CD4-positive, alpha-beta memory T cell (primary cell): ENCODE results near the gene TMEM130. TPM values are rescaled to one million over a fixed set of nuclear protein-coding genes. Genes with fewer than 3 reads are reported as not detected.
A peak's percentile ranks its signal among the peaks of the same experiment; 100 is the strongest.

Experiments used
- CTCF ChIA-PET: fragments of 350-600 bp; sonication (Branson Sonifier 250); formaldehyde crosslinking; loops from one replicate; lab custom pipeline; 2021; ENCODE audit warnings: inconsistent platforms; ENCODE audit not compliant: partially characterized antibody; lab: Charles Lee
- POLR2A ChIA-PET: fragments of 350-600 bp; sonication (Branson Sonifier 250); formaldehyde crosslinking; loops from one replicate; lab custom pipeline; 2021; ENCODE audit not compliant: partially characterized antibody; lab: Charles Lee
- DNase-seq, 5 donors: peaks; one replicate each; pipeline versions ENCODE4 v3.0.0 to v3.0.0-alpha.2; 2020 to 2022; ENCODE audit warnings: mixed read lengths in 1 of 5
- H3K27ac ChIP-seq: one replicate; pipeline ENCODE4 v1.7.0; 2013; ENCODE audit warnings: low read depth, low read length
- H3K27me3 ChIP-seq: 2 replicates; pipeline ENCODE4 v1.7.0; 2013; ENCODE audit warnings: mild to moderate bottlenecking, low read length, moderate library complexity; ENCODE audit not compliant: insufficient read depth
- H3K36me3 ChIP-seq: 2 replicates; pipeline ENCODE4 v1.7.0; 2013; ENCODE audit warnings: mild to moderate bottlenecking, low read length, moderate library complexity; ENCODE audit not compliant: insufficient read depth
- H3K4me1 ChIP-seq: 2 replicates; pipeline ENCODE4 v1.7.0; 2013; ENCODE audit warnings: mild to moderate bottlenecking, low read length, moderate library complexity; ENCODE audit not compliant: insufficient read depth
- H3K4me3 ChIP-seq, 2 donors: one replicate each; pipeline ENCODE4 v1.7.0; 2013; ENCODE audit warnings: low read length in 2 of 2, mild to moderate bottlenecking in 1 of 2
- H3K9me3 ChIP-seq, 2 donors: one replicate each; pipeline ENCODE4 v1.7.0; 2013; ENCODE audit warnings: low read length in 2 of 2, control low read depth in 1 of 2; ENCODE audit not compliant: control insufficient read depth in 1 of 2
- H3K27ac Mint-ChIP-seq, 7 donors: one replicate each; pipeline ENCODE4 v1.8.0; 2020 to 2021; ENCODE audit warnings: mixed read lengths in 7 of 7, mild to moderate bottlenecking in 6 of 7, inconsistent platforms in 3 of 7, moderate library complexity in 3 of 7
- H3K27me3 Mint-ChIP-seq, 2 donors: one replicate each; pipeline ENCODE4 v1.8.0; 2020 to 2021; ENCODE audit warnings: mixed read lengths in 2 of 2
- H3K36me3 Mint-ChIP-seq, 2 donors: one replicate each; pipeline ENCODE4 v1.8.0; 2020 to 2021; ENCODE audit warnings: mixed read lengths in 2 of 2, inconsistent platforms in 1 of 2, mild to moderate bottlenecking in 1 of 2
- H3K4me1 Mint-ChIP-seq, 4 donors: one replicate each; pipeline ENCODE4 v1.8.0; 2020 to 2021; ENCODE audit warnings: mixed read lengths in 4 of 4, mild to moderate bottlenecking in 1 of 4
- H3K4me3 Mint-ChIP-seq, 8 donors: one replicate each; pipeline ENCODE4 v1.8.0; 2020 to 2021; ENCODE audit warnings: mixed read lengths in 8 of 8, mild to moderate bottlenecking in 7 of 8, moderate library complexity in 6 of 8, inconsistent platforms in 3 of 8
- H3K9me3 Mint-ChIP-seq, 8 donors: one replicate each; pipeline ENCODE4 v1.8.0; 2020 to 2021; ENCODE audit warnings: mixed read lengths in 8 of 8, mild to moderate bottlenecking in 5 of 8, inconsistent platforms in 3 of 8, moderate library complexity in 1 of 8
- intact Hi-C: fragments of 100-400 bp; cut with micrococcal nuclease; formaldehyde crosslinking; loops from one replicate; pipeline ENCODE4 v1.15.1; 2023
- microRNA-seq: library from miRNA; unstranded; fragments of <30 nt; microRNA quantifications from one replicate; pipeline ENCODE4 v1.2.0, GENCODE V29; 2021; ENCODE audit warnings: borderline replicate concordance, borderline number of aligned reads, borderline microRNAs expressed, mixed read lengths
- polyA plus RNA-seq, 2 donors: library from polyadenylated mRNA; unstranded; fragments of 300-500 nt; fragmentation: Illumina TruSeq; gene quantifications; one replicate each; pipeline ENCODE4 v1.2.3, GENCODE V29; 2021
- total RNA-seq, 2 experiments: library from RNA; stranded (reverse); gene quantifications; one replicate each; pipeline ENCODE4 v1.2.3, GENCODE V29; 2021

Gene TMEM130
- total and polyA plus RNA-seq, 4 experiments from 2014 or later = not detected

DNA sequence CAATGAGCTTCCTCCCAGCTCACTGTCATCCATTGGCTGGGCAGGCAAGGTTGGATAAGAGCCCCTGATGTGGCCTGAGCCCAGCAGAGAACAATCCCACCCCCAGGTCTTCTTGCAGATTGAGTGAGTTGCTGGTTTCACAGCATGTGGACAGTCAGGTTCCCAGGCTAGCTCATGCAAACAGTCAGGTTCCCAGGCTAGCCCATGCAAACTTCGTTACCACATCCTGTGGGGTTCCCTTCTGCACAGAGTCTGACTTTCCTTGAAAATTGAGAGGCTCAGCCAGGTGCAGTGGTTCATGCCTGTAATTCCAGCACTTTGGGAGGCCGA lies 67.1 kb downstream of the TMEM130 start:
- intact Hi-C loops = no loop called here
- H3K4me3 Mint-ChIP-seq = no peak overlapping the region
- no peaks in the 10 kb centered on the region for H3K36me3 ChIP-seq
- ChIA-PET CTCF (no interaction called here), POLR2A (no interaction called here)
- H3K36me3 Mint-ChIP-seq = no peaks in the 10 kb centered on the region
- peaks cover 7 to 26% (median 15%) of the 10 kb centered on the region in 8 donors for H3K9me3 Mint-ChIP-seq
- H3K9me3 ChIP-seq = no peaks in the 10 kb centered on the region
- H3K27ac Mint-ChIP-seq = no peak overlapping the region
- H3K4me1 Mint-ChIP-seq = no peaks in the 10 kb centered on the region
- DNase-seq = no peak
- no peaks in the 10 kb centered on the region for H3K4me1 ChIP-seq
- no peak overlapping the region for H3K4me3 ChIP-seq
- no peak overlapping the region for H3K27ac ChIP-seq
- H3K27me3 Mint-ChIP-seq = peaks cover 6 to 13% of the 10 kb centered on the region in 2 donors
- H3K27me3 ChIP-seq = no peaks in the 10 kb centered on the region

DNA sequence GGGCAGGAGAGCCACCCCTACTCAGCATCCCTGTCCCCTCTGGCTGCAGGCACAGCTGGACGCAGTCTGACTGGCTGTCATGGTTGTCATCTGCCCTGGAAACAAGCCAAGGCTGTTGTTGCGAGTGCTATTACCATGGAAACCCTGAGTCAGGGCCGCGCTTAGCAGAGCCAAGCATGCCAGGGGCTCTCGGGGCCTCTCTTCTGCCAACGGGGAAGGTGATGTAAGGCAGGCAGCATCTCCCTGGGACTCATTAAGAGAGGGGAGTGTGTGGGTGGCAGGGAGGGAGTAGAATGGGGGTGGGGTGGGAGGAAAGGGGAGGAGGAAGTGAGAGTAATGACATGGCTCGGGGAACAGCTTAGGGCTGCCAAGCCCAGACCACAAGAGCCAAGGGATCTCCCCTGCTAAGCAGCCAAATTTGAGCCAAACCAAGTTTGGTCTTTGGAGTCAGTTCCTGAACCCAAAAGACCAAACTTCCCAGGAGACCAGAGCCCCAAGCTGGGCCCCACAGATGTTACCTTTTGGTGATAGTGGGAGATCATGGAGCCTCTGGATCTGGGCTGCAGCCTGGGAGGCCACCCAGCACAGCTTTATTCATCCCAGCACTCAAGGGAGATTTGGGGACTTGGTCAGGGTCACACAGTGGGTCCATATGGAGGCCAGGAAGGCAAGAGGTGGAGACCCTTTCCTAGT lies 67.6 kb downstream of the TMEM130 start:
- H3K9me3 ChIP-seq = no peaks in the 10 kb centered on the region
- Mint-ChIP-seq H3K4me1 (no peaks in the 10 kb centered on the region), H3K27ac (no peak overlapping the region), H3K27me3 (peaks cover 6 to 12% of the 10 kb centered on the region in 2 donors), H3K4me3 (no peak overlapping the region), H3K36me3 (no peaks in the 10 kb centered on the region), H3K9me3 (peaks cover 7 to 26% (median 15%) of the 10 kb centered on the region in 8 donors)
- no peaks in the 10 kb centered on the region for H3K36me3 ChIP-seq
- ChIA-PET CTCF (interaction anchor here (1.2 kb wide), 1 partner anchor 56 kb away, joined by 3 read pairs; no protein-coding TSS in a partner anchor), POLR2A (no interaction called here)
- no peak for DNase-seq
- H3K4me1 ChIP-seq = no peaks in the 10 kb centered on the region
- intact Hi-C loops = no loop called here
- no peaks in the 10 kb centered on the region for H3K27me3 ChIP-seq
- no peak overlapping the region for H3K27ac ChIP-seq
- H3K4me3 ChIP-seq = no peak overlapping the region

DNA sequence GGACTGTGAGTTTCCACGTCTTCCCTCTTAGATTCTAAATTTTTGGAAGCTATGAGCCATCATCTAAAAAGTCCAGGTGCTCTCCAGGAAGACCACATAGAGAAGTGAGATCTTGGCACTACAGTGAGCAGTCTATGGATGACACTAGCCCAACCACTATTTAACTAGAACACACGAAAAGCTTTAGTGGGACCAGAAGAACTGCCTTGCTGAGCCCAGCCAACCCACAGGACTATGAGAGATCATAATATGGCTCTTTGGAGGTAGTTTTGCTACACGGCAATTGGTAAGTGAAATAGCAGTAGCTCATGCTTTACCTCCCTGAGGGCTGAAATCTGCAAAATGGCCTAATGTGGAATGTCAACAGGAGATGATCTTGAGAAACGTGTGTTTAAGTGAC lies 68.8 kb downstream of the TMEM130 start:
- ChIA-PET POLR2A (no interaction called here), CTCF (interaction anchor here (1.2 kb wide), 1 partner anchor 55 kb away, joined by 3 read pairs; no protein-coding TSS in a partner anchor)
- Histone ChIP-seq H3K36me3 (no peaks in the 10 kb centered on the region), H3K4me3 (no peak overlapping the region), H3K27ac (no peak overlapping the region), H3K9me3 (no peaks in the 10 kb centered on the region), H3K4me1 (no peaks in the 10 kb centered on the region), H3K27me3 (no peaks in the 10 kb centered on the region)
- H3K36me3 Mint-ChIP-seq = no peaks in the 10 kb centered on the region
- intact Hi-C loops = no loop called here
- H3K27ac Mint-ChIP-seq = no peak overlapping the region
- no peaks in the 10 kb centered on the region for H3K4me1 Mint-ChIP-seq
- DNase-seq = no peak
- peaks cover 7 to 20% (median 13%) of the 10 kb centered on the region in 8 donors for H3K9me3 Mint-ChIP-seq
- H3K27me3 Mint-ChIP-seq = peaks cover 5 to 6% of the 10 kb centered on the region in 2 donors
- no peak overlapping the region for H3K4me3 Mint-ChIP-seq

DNA sequence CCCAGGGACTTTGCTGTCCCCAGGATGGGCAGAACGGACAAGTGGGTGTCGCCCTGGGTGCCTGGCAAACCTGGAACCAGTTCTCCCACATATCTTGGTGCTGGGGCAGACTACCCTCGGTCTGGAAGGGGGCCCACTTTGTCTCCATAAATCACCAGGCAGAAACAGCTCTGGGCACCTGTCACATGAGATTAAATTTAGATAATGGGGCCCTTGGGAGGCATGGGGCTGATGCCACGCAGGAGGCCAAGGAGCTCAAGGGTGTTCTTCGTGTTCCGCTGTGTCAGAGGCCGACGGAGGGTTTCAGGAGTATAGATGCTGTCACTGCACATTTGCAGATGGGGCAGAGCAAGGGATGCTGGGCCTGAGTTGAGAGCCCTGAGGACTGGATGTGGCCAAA lies 72.7 kb downstream of the TMEM130 start:
- Mint-ChIP-seq H3K4me1 (no peaks in the 10 kb centered on the region), H3K36me3 (no peaks in the 10 kb centered on the region), H3K27me3 (peaks cover 5 to 8% of the 10 kb centered on the region in 2 donors), H3K9me3 (peaks cover 9 to 25% (median 16%) of the 10 kb centered on the region in 8 donors), H3K4me3 (no peak overlapping the region), H3K27ac (no peak overlapping the region)
- no peak for DNase-seq
- intact Hi-C loops = no loop called here
- POLR2A ChIA-PET = no interaction called here
- CTCF ChIA-PET = no interaction called here
- H3K9me3 ChIP-seq = no peaks in the 10 kb centered on the region
- H3K4me1 ChIP-seq = no peaks in the 10 kb centered on the region
- no peaks in the 10 kb centered on the region for H3K27me3 ChIP-seq
- H3K4me3 ChIP-seq = no peak overlapping the region
- H3K36me3 ChIP-seq = no peaks in the 10 kb centered on the region
- H3K27ac ChIP-seq = no peak overlapping the region

Small RNA genes within 50 kb of the gene (microRNA-seq; reads per million reads assigned to microRNA genes)
- gene MIR3609 = 10.1 reads per million, percentile 39 among the genes with 10 or more reads in this experiment

Other genes with a start within 250 kb of the TMEM130 start
- gene TRRAP, start 8.5 kb upstream of the TMEM130 start, total RNA-seq = 10 to 100 TPM; 83.3 to 89.9 TPM
- 1 to 10 TPM in 1 of 2 donors, under 1 TPM in 1; 0.42 to 8.7 TPM for gene TRRAP, start 8.5 kb upstream of the TMEM130 start, polyA plus RNA-seq